A673 (cell line): ENCODE measurements around the gene LMAN1L. TPM values are rescaled to one million over a fixed set of nuclear protein-coding genes. Genes with fewer than 3 reads are reported as not detected.

Experiments used
- BruUV-seq: library from RNA; stranded (reverse); fragments of 400-500 nt; replicated peaks from 2 replicates; lab custom pipeline; 2021; lab: Mats Ljungman, UMichigan
- CTCF ChIA-PET: fragments of 300-600 bp; sonication (Branson Sonifier 250); formaldehyde crosslinking; loops from one replicate; lab custom pipeline; 2022; ENCODE audit warnings: antibody characterized with exemption; lab: Charles Lee
- POLR2A ChIA-PET: fragments of 300-600 bp; sonication (Branson Sonifier 250); formaldehyde crosslinking; loops from one replicate; lab custom pipeline; 2022; ENCODE audit warnings: antibody characterized with exemption; ENCODE audit not compliant: low non-redundant PET; lab: Charles Lee
- DNase-seq: peaks from one replicate; pipeline ENCODE4 v3.0.0-alpha.2; 2015; ENCODE audit warnings: low spot score
- H3K27ac ChIP-seq: fragments of 200-600 bp; sonication (generic); 2 replicates; pipeline ENCODE4 v1.5.1; 2016; ENCODE audit warnings: mixed run types, low read depth, mild to moderate bottlenecking, mixed read lengths, antibody characterized with exemption, low read length; ENCODE audit not compliant: poor library complexity, severe bottlenecking
- H3K27me3 ChIP-seq: fragments of 200-600 bp; sonication (generic); replicated peaks from 2 replicates; pipeline ENCODE4 v1.6.1; 2017; ENCODE audit warnings: mixed run types, low read depth, mild to moderate bottlenecking, mixed read lengths, antibody characterized with exemption, low read length; ENCODE audit not compliant: insufficient read depth, poor library complexity
- H3K36me3 ChIP-seq: fragments of 200-600 bp; sonication (generic); 2 replicates; pipeline ENCODE4 v1.6.1; 2016; ENCODE audit warnings: mixed run types, mild to moderate bottlenecking, mixed read lengths, antibody characterized with exemption, low read length; ENCODE audit not compliant: insufficient read depth, poor library complexity, severe bottlenecking
- H3K4me1 ChIP-seq: fragments of 200-600 bp; sonication (generic); 2 replicates; pipeline ENCODE4 v1.6.1; 2017; ENCODE audit warnings: mixed run types, mild to moderate bottlenecking, mixed read lengths, antibody characterized with exemption, low read length; ENCODE audit not compliant: insufficient read depth, poor library complexity, severe bottlenecking
- H3K4me3 ChIP-seq: fragments of 200-600 bp; sonication (generic); 2 replicates; pipeline ENCODE4 v1.5.1; 2016; ENCODE audit warnings: low read depth, mixed run types, mild to moderate bottlenecking, mixed read lengths, low read length; ENCODE audit not compliant: poor library complexity, severe bottlenecking
- H3K9me3 ChIP-seq: fragments of 200-600 bp; sonication (generic); 2 replicates; pipeline ENCODE4 v1.6.1; 2016; ENCODE audit warnings: mixed run types, low read depth, mild to moderate bottlenecking, mixed read lengths, antibody characterized with exemption, low read length; ENCODE audit not compliant: poor library complexity, severe bottlenecking
- CTCF ChIP-seq: fragments of 300-800, 200-600 bp; sonication (generic); conservative IDR thresholded peaks from 2 replicates; pipeline ENCODE4 v1.5.1; 2017; ENCODE audit warnings: low read depth, mild to moderate bottlenecking, antibody characterized with exemption, low read length, moderate library complexity, mixed read lengths
- EZH2 ChIP-seq: fragments of 200-600 bp; sonication (generic); IDR thresholded peaks from 2 replicates; pipeline ENCODE4 v1.6.1; 2017; ENCODE audit warnings: borderline replicate concordance, low read depth, mild to moderate bottlenecking, mixed read lengths, antibody characterized with exemption, low read length; ENCODE audit not compliant: poor library complexity, severe bottlenecking
- intact Hi-C: fragments of 100-400 bp; cut with micrococcal nuclease; formaldehyde crosslinking; loops from one replicate; pipeline ENCODE4 v1.10.0; 2022; ENCODE audit not compliant: unreplicated experiment
- total RNA-seq: library from RNA; stranded (reverse); gene quantifications from 2 replicates; pipeline ENCODE4 v1.2.3, GENCODE V29; 2021

LMAN1L gene
- total RNA-seq, 1 experiment from 2014 or later, result 0.80 TPM

- ChIA-PET CTCF (no interaction called here), POLR2A (no interaction called here)
- no TSS peak for BruUV-seq
- DNase-seq, result no peak
- H3K4me1 ChIP-seq, result no peaks in the 10 kb centered on the region
- no peaks in the 10 kb centered on the region for H3K36me3 ChIP-seq
- TF ChIP-seq EZH2 (no peak), CTCF (no peak)
- H3K4me3 ChIP-seq, result no peak overlapping the region
- intact Hi-C loops, result no loop called here
- no peaks in the 10 kb centered on the region for H3K9me3 ChIP-seq
- H3K27me3 ChIP-seq, result no peaks in the 10 kb centered on the region
- no peak overlapping the region for H3K27ac ChIP-seq
Measured at GRCh38 chr15:74815121-74815934, 2.7 kb downstream of the LMAN1L start.

- CTCF ChIA-PET, result no interaction called here
- no peaks in the 10 kb centered on the region for H3K4me1 ChIP-seq
- intact Hi-C loops, result no loop called here
- H3K4me3 ChIP-seq, result no peak overlapping the region
- TF ChIP-seq CTCF, result no peak
- TF ChIP-seq EZH2, result no peak
- POLR2A ChIA-PET, result no interaction called here
- no TSS peak for BruUV-seq
- no peaks in the 10 kb centered on the region for H3K27me3 ChIP-seq
- no peaks in the 10 kb centered on the region for H3K36me3 ChIP-seq
- no peak for DNase-seq
- H3K27ac ChIP-seq, result no peak overlapping the region
- H3K9me3 ChIP-seq, result no peaks in the 10 kb centered on the region
Measured at GRCh38 chr15:74815961-74816360, 3.3 kb downstream of the LMAN1L start.

GRCh38 chr15:74816624-74817369, 4.2 kb downstream of the LMAN1L start:
- Histone ChIP-seq H3K4me1 (no peaks in the 10 kb centered on the region), H3K27me3 (no peaks in the 10 kb centered on the region), H3K9me3 (no peaks in the 10 kb centered on the region), H3K36me3 (no peaks in the 10 kb centered on the region), H3K4me3 (no peak overlapping the region), H3K27ac (no peak overlapping the region)
- no TSS peak for BruUV-seq
- ChIA-PET CTCF (no interaction called here), POLR2A (no interaction called here)
- DNase-seq, result no peak
- intact Hi-C loops, result no loop called here
- TF ChIP-seq CTCF, result no peak
- TF ChIP-seq EZH2, result no peak
